Subcutaneous adipose tissue (tissue), 4 donors: ENCODE results near the gene HSPA12B. TPM values are rescaled to one million over a fixed set of nuclear protein-coding genes. Genes with fewer than 3 reads are reported as not detected.

ENCODE experiments used
- total RNA-seq, 4 donors: library from RNA; depleted of rRNA; stranded (reverse); fragments of >200 nt; gene quantifications; one replicate each; pipeline ENCODE4 v1.1.0, GENCODE V29; 2016
- TF ChIP-seq, protein P1 (sequence below): fragments of 450-650 bp; IDR thresholded peaks from one replicate; pipeline ENCODE4 v1.5.1; 2016; ENCODE audit warnings: low read depth, mild to moderate bottlenecking, control low read depth, antibody characterized with exemption, moderate library complexity

Gene HSPA12B
- total RNA-seq, 4 donors from 2014 or later: 8.0 to 33.7 (median 8.6) TPM

DNA sequence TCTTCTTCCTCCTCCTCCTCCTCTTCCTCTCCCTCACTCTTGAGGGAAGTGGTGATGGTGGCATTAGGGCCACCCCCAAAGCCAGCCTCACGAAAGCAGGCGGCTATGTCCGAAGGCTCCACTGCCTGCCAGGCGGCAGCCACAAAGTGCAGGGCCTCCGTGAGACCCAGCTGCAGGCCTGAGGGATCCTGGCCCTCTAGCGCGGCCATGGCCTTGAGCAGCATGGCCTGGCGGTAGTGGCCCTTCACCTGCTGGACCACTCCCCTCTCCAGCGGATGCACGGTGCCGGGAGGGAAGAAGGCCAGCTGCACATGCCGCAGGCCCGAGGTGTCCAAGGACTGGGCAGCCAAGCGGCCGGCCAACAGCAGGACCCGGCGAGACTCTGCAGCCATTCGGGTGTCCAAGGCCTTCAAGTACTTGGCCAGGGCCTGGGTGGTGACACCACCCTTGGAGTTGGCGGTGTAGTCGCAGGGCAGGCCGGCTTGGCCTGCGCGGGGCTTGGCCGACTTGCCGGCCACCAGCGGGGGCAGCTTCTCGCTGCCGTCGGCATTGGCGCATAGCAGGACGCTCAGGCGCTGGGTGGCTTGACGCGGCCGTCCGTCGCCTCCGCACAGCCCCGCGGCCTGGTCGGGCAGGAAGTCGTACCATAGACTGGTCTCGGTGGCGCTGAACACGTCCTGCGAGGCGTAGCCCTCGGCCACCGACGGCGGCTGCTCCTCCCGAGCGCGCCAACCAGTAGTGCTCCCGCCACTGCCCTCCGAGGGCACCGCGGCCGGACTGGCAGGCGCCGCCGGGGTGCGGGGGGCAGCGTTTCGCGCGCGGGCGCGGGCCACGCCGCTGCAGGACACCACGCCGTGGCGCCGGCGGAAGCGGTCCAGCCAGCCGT, 53.0 kb downstream of the HSPA12B start:
- TF ChIP-seq, protein P1, sequence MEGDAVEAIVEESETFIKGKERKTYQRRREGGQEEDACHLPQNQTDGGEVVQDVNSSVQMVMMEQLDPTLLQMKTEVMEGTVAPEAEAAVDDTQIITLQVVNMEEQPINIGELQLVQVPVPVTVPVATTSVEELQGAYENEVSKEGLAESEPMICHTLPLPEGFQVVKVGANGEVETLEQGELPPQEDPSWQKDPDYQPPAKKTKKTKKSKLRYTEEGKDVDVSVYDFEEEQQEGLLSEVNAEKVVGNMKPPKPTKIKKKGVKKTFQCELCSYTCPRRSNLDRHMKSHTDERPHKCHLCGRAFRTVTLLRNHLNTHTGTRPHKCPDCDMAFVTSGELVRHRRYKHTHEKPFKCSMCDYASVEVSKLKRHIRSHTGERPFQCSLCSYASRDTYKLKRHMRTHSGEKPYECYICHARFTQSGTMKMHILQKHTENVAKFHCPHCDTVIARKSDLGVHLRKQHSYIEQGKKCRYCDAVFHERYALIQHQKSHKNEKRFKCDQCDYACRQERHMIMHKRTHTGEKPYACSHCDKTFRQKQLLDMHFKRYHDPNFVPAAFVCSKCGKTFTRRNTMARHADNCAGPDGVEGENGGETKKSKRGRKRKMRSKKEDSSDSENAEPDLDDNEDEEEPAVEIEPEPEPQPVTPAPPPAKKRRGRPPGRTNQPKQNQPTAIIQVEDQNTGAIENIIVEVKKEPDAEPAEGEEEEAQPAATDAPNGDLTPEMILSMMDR: no peak

DNA sequence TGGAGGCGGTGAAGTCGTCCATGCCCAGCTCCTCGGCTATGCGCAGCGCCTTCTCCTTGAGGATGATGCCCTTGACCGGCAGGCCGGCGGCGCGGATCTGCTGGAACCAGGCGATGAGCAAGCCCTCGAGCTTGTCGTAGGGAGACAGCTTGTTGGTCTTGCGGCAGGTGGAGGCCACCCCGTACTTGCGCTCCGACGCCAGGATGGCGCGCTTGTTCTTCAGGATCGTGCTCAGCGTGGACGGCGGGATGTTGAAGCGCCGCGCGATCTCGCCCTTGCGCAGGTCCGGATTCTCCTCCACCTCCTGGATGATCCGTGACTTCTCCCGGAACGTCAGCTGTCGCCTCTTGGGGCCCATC, 53.6 kb downstream of the HSPA12B start:
- TF ChIP-seq, protein P1: no peak

DNA sequence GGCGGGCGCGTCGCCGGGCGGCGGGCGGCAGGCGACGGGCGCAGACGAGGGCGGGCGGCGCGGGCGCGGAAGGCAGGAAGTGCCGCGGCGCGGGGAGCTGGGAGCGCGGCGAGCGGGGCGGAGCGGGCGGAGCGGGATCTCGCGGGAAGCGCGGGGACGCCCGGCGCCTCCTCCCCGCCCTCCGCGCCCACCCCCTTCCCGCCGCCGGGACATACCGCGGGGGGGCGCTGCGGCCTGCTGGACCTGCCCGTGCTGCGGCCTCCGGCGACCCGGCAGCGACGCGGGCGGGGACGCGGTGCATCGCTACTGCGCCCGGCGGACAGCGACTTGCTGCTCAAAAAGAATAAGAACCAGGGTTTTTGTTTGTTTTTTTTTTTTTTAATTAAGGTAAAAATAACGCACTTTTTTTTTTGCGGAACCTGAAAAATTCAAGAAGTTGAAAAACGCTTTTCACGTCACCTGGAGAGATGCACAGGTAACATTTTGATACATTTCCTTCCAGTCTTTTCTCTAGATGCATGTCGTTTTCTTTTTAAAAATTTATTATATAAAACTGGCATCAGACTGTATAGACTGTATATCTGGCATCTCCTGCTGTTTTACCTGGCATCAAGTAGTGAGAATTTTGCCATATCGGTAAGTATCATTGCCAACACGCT, 54.3 kb downstream of the HSPA12B start, which contains the start of gene CENPB:
CENPB (minus strand) TSS at position 76 of the 659 bp plus-strand sequence. CDS start 257 bp downstream, outside the sequence.
- TF ChIP-seq, protein P1: no peak

DNA sequence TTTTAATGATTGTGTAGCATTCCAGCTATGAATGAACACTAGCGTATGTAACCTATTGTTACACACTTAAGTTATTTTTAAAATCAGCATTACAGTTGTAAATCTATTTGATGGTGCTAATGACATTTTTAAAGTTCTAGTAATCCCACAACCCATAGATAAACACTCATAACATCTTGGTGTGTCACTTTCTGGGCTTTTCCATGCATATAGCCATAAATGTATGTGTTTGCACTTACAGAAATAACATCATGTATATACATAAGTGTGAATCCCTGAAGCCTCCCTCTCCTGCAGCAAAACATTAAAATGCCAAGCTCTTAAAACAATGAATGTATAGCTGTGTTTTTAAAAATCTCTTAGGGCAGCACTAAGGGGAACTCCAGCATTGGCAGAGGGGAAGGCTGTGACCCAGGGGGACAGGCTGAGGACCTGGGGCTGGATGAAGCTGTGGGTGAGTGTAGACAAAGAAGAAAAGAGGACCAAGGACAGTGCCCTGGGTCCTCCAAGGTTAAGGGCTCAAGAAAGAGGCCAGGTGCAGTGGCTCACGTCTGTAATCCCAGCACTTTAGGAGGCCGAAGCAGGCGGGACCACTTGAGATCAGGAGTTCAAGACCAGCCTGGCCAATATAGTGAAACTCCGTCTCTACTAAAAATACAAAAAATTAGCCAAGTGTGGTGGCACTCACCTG, 55.0 kb downstream of the HSPA12B start:
- TF ChIP-seq, protein P1: no peak

DNA sequence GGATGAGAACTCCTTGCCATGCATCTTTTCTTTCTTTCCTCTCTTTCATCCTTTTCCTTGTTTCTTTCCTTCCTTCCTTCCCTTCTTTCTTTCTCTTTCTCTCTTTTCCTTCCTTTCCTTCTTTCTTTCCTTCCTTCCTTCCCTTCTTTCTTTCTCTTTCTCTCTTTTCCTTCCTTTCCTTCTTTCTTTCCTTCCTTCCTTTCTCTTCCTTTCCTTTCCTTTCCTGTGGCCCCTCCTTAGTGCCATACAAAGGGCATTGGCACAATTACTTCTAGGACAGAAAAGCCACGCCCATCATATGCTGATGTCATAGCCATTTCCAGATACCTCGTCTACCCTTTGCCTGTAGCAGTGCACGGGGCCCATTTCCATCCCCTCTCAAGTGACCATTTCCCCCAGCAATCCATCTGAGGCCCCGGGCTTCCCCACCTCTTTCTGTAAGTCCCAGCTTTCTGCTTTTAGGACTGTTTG, 56.2 kb downstream of the HSPA12B start:
- TF ChIP-seq, protein P1: no peak

DNA sequence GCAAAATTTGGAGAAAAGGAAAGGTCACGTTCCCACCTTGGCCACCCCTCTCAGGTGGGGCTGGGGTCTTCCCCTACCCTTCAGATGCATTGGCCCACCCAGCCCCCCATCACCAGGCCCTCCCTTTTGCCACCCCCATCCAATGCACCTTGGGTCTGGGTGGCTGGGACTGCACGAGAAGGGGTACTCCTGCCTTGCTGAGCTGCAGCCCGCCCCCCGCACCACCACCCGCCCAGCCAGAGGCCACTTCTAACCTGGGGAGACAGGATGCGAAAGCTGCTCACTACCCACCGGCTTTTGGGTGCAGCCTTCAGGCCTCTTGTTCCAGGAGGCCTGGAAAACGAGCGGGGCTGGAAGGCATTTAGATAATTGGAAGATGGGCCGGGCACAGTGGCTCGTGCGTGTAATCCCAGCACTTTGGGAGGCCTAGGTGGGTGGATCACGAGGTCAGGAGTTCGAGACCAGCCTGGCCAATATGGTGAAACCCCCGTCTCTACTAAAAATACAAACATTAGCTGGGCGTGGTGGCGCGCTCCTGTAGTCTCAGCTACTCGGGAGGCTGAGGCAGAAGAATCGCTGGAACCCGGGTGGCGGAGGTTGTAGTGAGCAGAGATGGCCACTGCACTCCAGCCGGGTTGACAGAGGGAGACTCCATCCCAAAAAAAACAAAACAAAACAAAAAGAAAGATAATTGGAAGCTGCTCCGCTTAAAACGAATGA, 62.4 kb downstream of the HSPA12B start:
- TF ChIP-seq, protein P1: no peak
